Colonic mucosa (tissue), 4 donors: ENCODE results near the gene BTG1. TPM values are rescaled to one million over a fixed set of nuclear protein-coding genes. Genes with fewer than 3 reads are reported as not detected.

Experiments
- DNase-seq: peaks from one replicate; pipeline ENCODE4 v3.0.0-alpha.2; 2020
- H3K27ac ChIP-seq: fragments of 200-600 bp; one replicate; pipeline ENCODE4 v1.8.0; 2021
- H3K27me3 ChIP-seq: fragments of 200-600 bp; one replicate; pipeline ENCODE4 v1.8.0; 2021
- H3K36me3 ChIP-seq: fragments of 200-600 bp; one replicate; pipeline ENCODE4 v1.8.0; 2021
- H3K4me1 ChIP-seq: fragments of 200-600 bp; one replicate; pipeline ENCODE4 v1.8.0; 2021; ENCODE audit warnings: mild to moderate bottlenecking
- H3K4me3 ChIP-seq: fragments of 200-600 bp; one replicate; pipeline ENCODE4 v1.8.0; 2021
- H3K9ac ChIP-seq, 2 donors: one replicate each; pipeline ENCODE4 v1.7.0; 2013; ENCODE audit warnings: control low read depth in 2 of 2, low read depth in 2 of 2, low read length in 2 of 2
- H3K9me3 ChIP-seq: fragments of 200-600 bp; one replicate; pipeline ENCODE4 v1.8.0; 2021
- intact Hi-C: fragments of 100-400 bp; cut with DNase I; formaldehyde crosslinking; loops from one replicate; pipeline ENCODE4 v1.14.1; 2022
- total RNA-seq, 2 donors: library from RNA; stranded (reverse); fragmentation: NEBNext Ultra II Directional in 1 of 2; extraction: Animal tissue kit (Norgen Biotek cat#: 25700) in 1 of 2; gene quantifications; one replicate each; pipeline ENCODE4 v1.2.1, GENCODE V29; 2021
- TF ChIP-seq, protein P1 (sequence below): fragments of 200-600 bp; IDR thresholded peaks from one replicate; pipeline ENCODE4 v1.8.0; 2022; ENCODE audit warnings: antibody characterized with exemption, mild to moderate bottlenecking
- donor health status: healthy.
- donor health status: DM: no; HTN: no; CAD: no.
- donor health status: DM: no; HTN: no; CAD: no.

Gene BTG1
- total RNA-seq, 2 donors from 2014 or later: 87.1 to 152 TPM

DNA sequence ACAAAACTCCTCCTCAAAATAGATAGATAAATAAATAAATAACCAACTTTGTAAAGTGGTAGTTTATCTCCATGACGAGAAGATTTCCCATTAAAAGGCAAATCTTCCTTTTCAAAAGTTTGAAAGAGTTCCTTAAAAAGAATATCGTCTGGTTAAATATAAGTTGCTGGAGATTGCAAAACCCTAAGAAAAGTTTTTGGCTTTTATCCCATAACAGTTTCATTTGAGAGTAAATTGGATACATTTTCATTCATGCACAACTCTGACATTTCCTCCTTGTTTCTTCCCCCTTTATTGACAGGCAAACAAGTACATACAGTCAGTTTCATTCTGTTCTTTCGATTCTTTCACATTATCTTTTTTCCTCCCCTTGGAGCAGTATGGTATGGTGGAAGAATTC, 45.4 kb upstream of the BTG1 start:
- intact Hi-C loops: no loop called here
- H3K9ac ChIP-seq: no peak overlapping the region
- no peaks in the 10 kb centered on the region for H3K4me1 ChIP-seq
- no peaks in the 10 kb centered on the region for H3K36me3 ChIP-seq
- no peaks in the 10 kb centered on the region for H3K9me3 ChIP-seq
- no peak for DNase-seq
- TF ChIP-seq, protein P1, sequence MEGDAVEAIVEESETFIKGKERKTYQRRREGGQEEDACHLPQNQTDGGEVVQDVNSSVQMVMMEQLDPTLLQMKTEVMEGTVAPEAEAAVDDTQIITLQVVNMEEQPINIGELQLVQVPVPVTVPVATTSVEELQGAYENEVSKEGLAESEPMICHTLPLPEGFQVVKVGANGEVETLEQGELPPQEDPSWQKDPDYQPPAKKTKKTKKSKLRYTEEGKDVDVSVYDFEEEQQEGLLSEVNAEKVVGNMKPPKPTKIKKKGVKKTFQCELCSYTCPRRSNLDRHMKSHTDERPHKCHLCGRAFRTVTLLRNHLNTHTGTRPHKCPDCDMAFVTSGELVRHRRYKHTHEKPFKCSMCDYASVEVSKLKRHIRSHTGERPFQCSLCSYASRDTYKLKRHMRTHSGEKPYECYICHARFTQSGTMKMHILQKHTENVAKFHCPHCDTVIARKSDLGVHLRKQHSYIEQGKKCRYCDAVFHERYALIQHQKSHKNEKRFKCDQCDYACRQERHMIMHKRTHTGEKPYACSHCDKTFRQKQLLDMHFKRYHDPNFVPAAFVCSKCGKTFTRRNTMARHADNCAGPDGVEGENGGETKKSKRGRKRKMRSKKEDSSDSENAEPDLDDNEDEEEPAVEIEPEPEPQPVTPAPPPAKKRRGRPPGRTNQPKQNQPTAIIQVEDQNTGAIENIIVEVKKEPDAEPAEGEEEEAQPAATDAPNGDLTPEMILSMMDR: no peak
- H3K27me3 ChIP-seq: no peaks in the 10 kb centered on the region
- H3K4me3 ChIP-seq: no peak overlapping the region
- no peak overlapping the region for H3K27ac ChIP-seq

DNA sequence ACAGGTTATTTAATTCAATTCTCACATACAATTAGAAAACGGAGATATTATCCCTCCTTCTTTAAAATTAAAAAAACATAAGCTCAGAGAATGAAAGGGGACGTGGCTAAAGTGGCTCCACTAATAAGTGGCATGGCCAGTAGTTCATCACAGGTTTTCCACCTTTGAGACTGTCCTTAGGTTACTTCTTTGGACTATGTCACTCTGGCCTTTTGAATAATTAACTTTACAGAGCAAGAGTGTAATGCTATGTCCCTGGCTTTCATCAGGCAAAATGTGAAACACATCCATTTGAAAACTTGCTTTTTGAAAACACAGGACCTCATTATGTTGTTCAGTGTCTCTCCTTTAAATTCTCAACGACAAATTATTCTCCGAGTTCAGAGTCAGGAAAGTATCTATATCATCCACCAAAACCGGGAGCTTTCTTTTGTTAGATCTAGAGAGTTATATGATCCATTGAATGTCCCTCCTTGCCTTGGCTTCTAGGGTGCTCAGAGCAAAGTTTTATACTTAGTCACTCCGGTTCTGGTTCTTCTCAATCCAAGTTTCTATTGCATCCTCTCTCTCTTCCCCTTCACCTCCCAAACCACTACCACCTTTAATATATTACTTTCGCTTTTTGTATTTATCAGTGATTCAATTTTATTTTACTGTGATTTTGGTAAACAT, 43.0 kb upstream of the BTG1 start:
- Histone ChIP-seq H3K27ac (no peak overlapping the region), H3K4me1 (no peaks in the 10 kb centered on the region), H3K27me3 (no peaks in the 10 kb centered on the region), H3K9ac (no peak overlapping the region), H3K9me3 (no peaks in the 10 kb centered on the region), H3K36me3 (no peaks in the 10 kb centered on the region), H3K4me3 (no peak overlapping the region)
- TF ChIP-seq, protein P1: no peak
- DNase-seq: no peak
- intact Hi-C loops: no loop called here

DNA sequence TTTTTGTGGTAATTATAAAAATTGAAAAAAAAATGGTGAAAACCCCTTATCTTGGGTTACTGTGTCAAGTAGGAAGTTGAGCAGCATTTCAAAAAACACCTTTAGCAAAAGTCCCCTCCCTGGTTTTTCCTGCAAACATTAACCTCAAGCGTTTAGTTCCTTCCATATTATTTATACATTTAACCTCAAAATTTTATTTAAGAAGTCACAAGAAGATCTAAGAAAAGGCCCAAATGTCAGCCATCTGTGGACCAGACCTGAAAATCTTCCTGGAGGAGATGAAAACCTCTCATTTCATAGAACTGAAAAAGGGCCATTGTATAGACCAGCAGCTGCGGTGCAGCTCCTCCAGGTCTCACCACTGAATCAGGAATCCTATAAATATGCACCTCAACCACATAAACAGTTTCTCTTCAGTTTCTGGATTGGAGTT, 40.4 kb upstream of the BTG1 start:
- TF ChIP-seq, protein P1: no peak
- intact Hi-C loops: no loop called here
- no peak overlapping the region for H3K9ac ChIP-seq
- H3K36me3 ChIP-seq: no peaks in the 10 kb centered on the region
- no peak overlapping the region for H3K4me3 ChIP-seq
- H3K27me3 ChIP-seq: no peaks in the 10 kb centered on the region
- H3K27ac ChIP-seq: no peak overlapping the region
- no peaks in the 10 kb centered on the region for H3K9me3 ChIP-seq
- no peak for DNase-seq
- H3K4me1 ChIP-seq: no peaks in the 10 kb centered on the region

DNA sequence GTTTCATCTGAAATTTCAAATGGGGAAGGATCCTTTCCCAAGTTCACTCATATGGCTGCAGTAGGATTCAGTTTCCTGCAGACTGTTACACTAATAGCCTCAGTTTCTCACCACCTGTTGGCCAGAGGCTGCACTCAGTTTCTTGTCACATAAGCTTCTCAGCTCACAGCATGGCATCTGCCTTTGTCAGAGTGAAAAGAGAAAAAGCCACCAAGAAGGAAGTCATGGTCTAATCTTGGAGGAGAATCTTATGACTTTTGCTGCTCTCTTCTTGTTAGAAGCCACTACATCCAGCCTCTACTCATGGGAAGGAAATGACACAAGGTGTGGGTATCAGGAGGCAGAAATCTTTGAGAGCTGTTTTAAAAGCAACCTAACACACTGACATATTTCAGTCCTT, 39.4 kb upstream of the BTG1 start:
- intact Hi-C loops: no loop called here

DNA sequence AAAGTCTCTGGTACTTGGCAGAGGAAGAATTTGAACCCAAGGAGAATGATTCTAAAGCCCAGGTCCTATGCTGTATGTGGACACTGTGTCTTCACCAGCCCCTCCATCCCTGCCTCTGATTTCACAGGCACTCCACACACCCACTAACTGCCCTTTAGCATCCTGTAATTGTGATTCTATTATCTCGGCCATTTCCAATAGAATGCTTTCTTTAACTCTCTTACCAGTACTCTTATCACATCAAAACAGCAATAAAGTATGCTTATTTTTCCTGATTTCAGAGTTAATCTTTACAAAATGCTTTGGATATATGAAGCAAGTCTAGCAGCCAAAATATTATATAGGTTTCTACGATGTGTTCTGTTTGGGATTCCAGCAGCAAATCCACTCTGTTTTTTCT, 37.9 kb upstream of the BTG1 start:
- no peak for DNase-seq

More for the DNA sequence above, 39.4 kb upstream of the BTG1 start:
- H3K4me1 ChIP-seq: no peaks in the 10 kb centered on the region
- DNase-seq: no peak
- H3K27ac ChIP-seq: no peak overlapping the region
- H3K9ac ChIP-seq: no peak overlapping the region
- H3K4me3 ChIP-seq: no peak overlapping the region
- no peaks in the 10 kb centered on the region for H3K27me3 ChIP-seq
- no peaks in the 10 kb centered on the region for H3K36me3 ChIP-seq
- H3K9me3 ChIP-seq: no peaks in the 10 kb centered on the region
- TF ChIP-seq, protein P1: no peak

More for the DNA sequence above, 37.9 kb upstream of the BTG1 start:
- Histone ChIP-seq H3K36me3 (no peaks in the 10 kb centered on the region), H3K9ac (no peak overlapping the region), H3K9me3 (no peaks in the 10 kb centered on the region), H3K4me3 (no peak overlapping the region), H3K27me3 (no peaks in the 10 kb centered on the region), H3K4me1 (no peaks in the 10 kb centered on the region), H3K27ac (no peak overlapping the region)
- TF ChIP-seq, protein P1: no peak
- intact Hi-C loops: no loop called here
